Type B pancreatic cell (in vitro differentiated cells): ENCODE measurements around the gene ABCA7. TPM values are rescaled to one million over a fixed set of nuclear protein-coding genes. Genes with fewer than 3 reads are reported as not detected.

Experiments
- DNase-seq: peaks from one replicate; pipeline ENCODE4 v3.0.0; 2021; ENCODE audit warnings: mixed read lengths; ENCODE audit not compliant: unreplicated experiment; ENCODE audit errors: extremely low spot score
- H3K27ac Mint-ChIP-seq: 2 replicates; pipeline ENCODE4 v1.8.0; 2021; ENCODE audit warnings: mild to moderate bottlenecking, mixed read lengths
- H3K27me3 Mint-ChIP-seq: 2 replicates; pipeline ENCODE4 v1.8.0; 2021; ENCODE audit warnings: mixed read lengths
- H3K36me3 Mint-ChIP-seq: 2 replicates; pipeline ENCODE4 v1.8.0; 2021; ENCODE audit warnings: mixed read lengths
- H3K4me1 Mint-ChIP-seq: one replicate; pipeline ENCODE4 v1.8.0; 2021; ENCODE audit warnings: mixed read lengths; ENCODE audit not compliant: unreplicated experiment
- H3K4me3 Mint-ChIP-seq: 2 replicates; pipeline ENCODE4 v1.8.0; 2021; ENCODE audit warnings: mild to moderate bottlenecking, mixed read lengths
- H3K9me3 Mint-ChIP-seq: 2 replicates; pipeline ENCODE4 v1.8.0; 2021; ENCODE audit warnings: mixed read lengths
- CTCF ChIP-seq: fragments of 200-600 bp; sonication (generic); conservative IDR thresholded peaks from 2 replicates; pipeline ENCODE4 v1.5.0; 2021; ENCODE audit warnings: antibody characterized with exemption, mild to moderate bottlenecking
- total RNA-seq: library from RNA; stranded (reverse); gene quantifications from 2 replicates; pipeline ENCODE4 v1.2.1, GENCODE V29; 2021; ENCODE audit warnings: low replicate concordance

The ABCA7 gene
- total RNA-seq, 1 donor from 2014 or later, result 26.1 TPM

GRCh38 chr19:992670-993055 lies 47.2 kb upstream of the ABCA7 start:
- no peak for TF ChIP-seq CTCF
- no peaks in the 10 kb centered on the region for H3K4me1 Mint-ChIP-seq

GRCh38 chr19:993361-993830 lies 46.5 kb upstream of the ABCA7 start:
- no peak for TF ChIP-seq CTCF
- peaks cover 27% of the 10 kb centered on the region for H3K27me3 Mint-ChIP-seq
- H3K4me1 Mint-ChIP-seq, result no peaks in the 10 kb centered on the region
- H3K9me3 Mint-ChIP-seq, result no peaks in the 10 kb centered on the region
- peaks cover 3% of the 10 kb centered on the region for H3K36me3 Mint-ChIP-seq
- no peak for DNase-seq
- no peak overlapping the region for H3K4me3 Mint-ChIP-seq
- no peak overlapping the region for H3K27ac Mint-ChIP-seq

More at GRCh38 chr19:992670-993055, 47.2 kb upstream of the ABCA7 start:
- peaks cover 3% of the 10 kb centered on the region for H3K36me3 Mint-ChIP-seq
- no peak overlapping the region for H3K27ac Mint-ChIP-seq
- H3K9me3 Mint-ChIP-seq, result no peaks in the 10 kb centered on the region
- peaks cover 20% of the 10 kb centered on the region for H3K27me3 Mint-ChIP-seq
- DNase-seq, result no peak
- no peak overlapping the region for H3K4me3 Mint-ChIP-seq

- H3K4me1 Mint-ChIP-seq, result no peaks in the 10 kb centered on the region
- no peak for TF ChIP-seq CTCF
- no peak for DNase-seq
These were observed 46.0 kb upstream of the ABCA7 start for GRCh38 chr19:993831-994393.

GRCh38 chr19:994516-994915 lies 45.4 kb upstream of the ABCA7 start:
- H3K27me3 Mint-ChIP-seq, result peaks cover 37% of the 10 kb centered on the region

More at GRCh38 chr19:993831-994393, 46.0 kb upstream of the ABCA7 start:
- Mint-ChIP-seq H3K27ac (no peak overlapping the region), H3K4me3 (no peak overlapping the region), H3K27me3 (peaks cover 31% of the 10 kb centered on the region), H3K36me3 (peaks cover 3% of the 10 kb centered on the region), H3K9me3 (no peaks in the 10 kb centered on the region)

GRCh38 chr19:995051-995827 lies 44.7 kb upstream of the ABCA7 start:
- H3K4me1 Mint-ChIP-seq, result peaks cover 5% of the 10 kb centered on the region
- H3K27me3 Mint-ChIP-seq, result peaks cover 42% of the 10 kb centered on the region
- no peak overlapping the region for H3K27ac Mint-ChIP-seq
- peaks cover 3% of the 10 kb centered on the region for H3K36me3 Mint-ChIP-seq
- H3K4me3 Mint-ChIP-seq, result no peak overlapping the region
- no peak for DNase-seq
- H3K9me3 Mint-ChIP-seq, result no peaks in the 10 kb centered on the region
- TF ChIP-seq CTCF, result no peak

More at GRCh38 chr19:994516-994915, 45.4 kb upstream of the ABCA7 start:
- Mint-ChIP-seq H3K9me3 (no peaks in the 10 kb centered on the region), H3K27ac (no peak overlapping the region), H3K4me3 (no peak overlapping the region), H3K36me3 (peaks cover 3% of the 10 kb centered on the region), H3K4me1 (peaks cover 5% of the 10 kb centered on the region)
- no peak for TF ChIP-seq CTCF
- no peak for DNase-seq
